GM12865 (cell line): ENCODE data around the gene HAPSTR1.

Source experiments
- DNase-seq: peaks from one replicate; pipeline ENCODE4 v3.0.0; 2010; ENCODE audit warnings: low read depth
- H3K4me3 ChIP-seq: 2 replicates; pipeline ENCODE4 v1.5.1; 2011; ENCODE audit warnings: mild to moderate bottlenecking, low read depth, low read length, control low read depth
- CTCF ChIP-seq: IDR thresholded peaks from 2 replicates; pipeline ENCODE4 v1.5.1; 2011; ENCODE audit warnings: low read length, control low read depth, low read depth, inconsistent platforms; ENCODE audit not compliant: insufficient read depth; ENCODE audit errors: missing control alignments

HAPSTR1 gene

GRCh38 chr16:9096416-9096952, 5.0 kb downstream of the HAPSTR1 start:
- no peak for DNase-seq
- H3K4me3 ChIP-seq = no peak overlapping the region
- no peak for TF ChIP-seq CTCF

- TF ChIP-seq CTCF = no peak
- no peak for DNase-seq
- no peak overlapping the region for H3K4me3 ChIP-seq
Observed at GRCh38 chr16:9097266-9098219, 6.1 kb downstream of the HAPSTR1 start.

- H3K4me3 ChIP-seq = no peak overlapping the region
- no peak for DNase-seq
- no peak for TF ChIP-seq CTCF
Observed at GRCh38 chr16:9098377-9099090, 7.1 kb downstream of the HAPSTR1 start.

- peak; percentile 68 for DNase-seq
- no peak overlapping the region; the same call in 1 of the 2 replicates for H3K4me3 ChIP-seq
- no peak for TF ChIP-seq CTCF
Observed at GRCh38 chr16:9099131-9099625, 7.7 kb downstream of the HAPSTR1 start.

GRCh38 chr16:9102379-9102778, 10.9 kb downstream of the HAPSTR1 start:
- no peak for TF ChIP-seq CTCF
- no peak for DNase-seq
- H3K4me3 ChIP-seq = no peak overlapping the region

GRCh38 chr16:9102943-9103342, 11.5 kb downstream of the HAPSTR1 start:
- DNase-seq = no peak
- H3K4me3 ChIP-seq = no peak overlapping the region
- TF ChIP-seq CTCF = no peak
